Prostate gland (tissue), 2 donors: Measurements from ENCODE around the gene ILRUN. TPM values are rescaled to one million over a fixed set of nuclear protein-coding genes. Genes with fewer than 3 reads are reported as not detected.

ENCODE experiments used
- DNase-seq: peaks from one replicate; pipeline ENCODE4 v3.0.0-alpha.2; 2019; ENCODE audit warnings: low spot score
- H3K27ac ChIP-seq, 2 donors: fragments of 200-600 bp; sonication (generic); 2 replicates each; pipeline ENCODE4 v1.5.1; 2017 to 2019
- H3K27me3 ChIP-seq: fragments of 200-600 bp; sonication (generic); replicated peaks from 2 replicates; pipeline ENCODE4 v1.5.1; 2019; ENCODE audit not compliant: insufficient read depth
- H3K36me3 ChIP-seq, 2 donors: fragments of 200-600 bp; sonication (generic); 1 replicate in 1 of 2; 2 replicates in 1 of 2; pipeline versions ENCODE4 v1.5.1 to v1.8.1; 2017 to 2019
- H3K4me1 ChIP-seq: fragments of 200-600 bp; sonication (generic); replicated peaks from 2 replicates; pipeline ENCODE4 v1.5.1; 2019
- H3K4me3 ChIP-seq, 2 donors: fragments of 200-600 bp; sonication (generic); 2 replicates each; pipeline ENCODE4 v1.5.1; 2017 to 2019
- H3K9me3 ChIP-seq: fragments of 200-600 bp; sonication (generic); 2 replicates; pipeline ENCODE4 v1.5.1; 2017
- POLR2A ChIP-seq: fragments of 450-650 bp; IDR thresholded peaks from one replicate; pipeline ENCODE4 v1.6.1; 2016; ENCODE audit warnings: antibody characterized with exemption, mild to moderate bottlenecking
- POLR2AphosphoS5 ChIP-seq: sonication (generic); formaldehyde crosslinking; IDR thresholded peaks from one replicate; pipeline ENCODE4 v1.6.1; 2017; ENCODE audit warnings: antibody characterized with exemption
- WGBS: methylation state at CpG from one replicate; pipeline ENCODE4 v1.1.5; 2018; 5-methylcytosine and 5-hydroxymethylcytosine counted together
- intact Hi-C: fragments of 100-400 bp; cut with DNase I; formaldehyde crosslinking; loops from one replicate; pipeline ENCODE4 v1.14.2; 2022
- total RNA-seq, 2 donors: library from RNA; depleted of rRNA; stranded (reverse); fragments of >200 nt; gene quantifications; one replicate each; pipeline ENCODE4 v1.1.0, GENCODE V29; 2016
- TF ChIP-seq, protein P1 (sequence below), 4 experiments: fragments of 200-600 bp in 2 of 4; fragments of 450-650 bp in 2 of 4; sonication (generic) in 2 of 4; IDR thresholded peaks; 1 replicate in 3 of 4; 2 replicates in 1 of 4; pipeline ENCODE4 v1.5.1; 2016 to 2019; ENCODE audit warnings: antibody characterized with exemption in 4 of 4, mild to moderate bottlenecking in 2 of 4, moderate library complexity in 2 of 4

ILRUN gene
- total RNA-seq, 2 donors from 2014 or later, result 57.4 to 93.6 TPM

- Histone ChIP-seq H3K4me1 (no peaks in the 10 kb centered on the region), H3K27me3 (no peaks in the 10 kb centered on the region), H3K36me3 (no peaks in the 10 kb centered on the region), H3K27ac (no peak overlapping the region), H3K4me3 (no peak overlapping the region), H3K9me3 (no peaks in the 10 kb centered on the region)
- intact Hi-C loops, result no loop called here
- TF ChIP-seq POLR2A (no peak), POLR2AphosphoS5 (no peak)
- TF ChIP-seq, protein P1, sequence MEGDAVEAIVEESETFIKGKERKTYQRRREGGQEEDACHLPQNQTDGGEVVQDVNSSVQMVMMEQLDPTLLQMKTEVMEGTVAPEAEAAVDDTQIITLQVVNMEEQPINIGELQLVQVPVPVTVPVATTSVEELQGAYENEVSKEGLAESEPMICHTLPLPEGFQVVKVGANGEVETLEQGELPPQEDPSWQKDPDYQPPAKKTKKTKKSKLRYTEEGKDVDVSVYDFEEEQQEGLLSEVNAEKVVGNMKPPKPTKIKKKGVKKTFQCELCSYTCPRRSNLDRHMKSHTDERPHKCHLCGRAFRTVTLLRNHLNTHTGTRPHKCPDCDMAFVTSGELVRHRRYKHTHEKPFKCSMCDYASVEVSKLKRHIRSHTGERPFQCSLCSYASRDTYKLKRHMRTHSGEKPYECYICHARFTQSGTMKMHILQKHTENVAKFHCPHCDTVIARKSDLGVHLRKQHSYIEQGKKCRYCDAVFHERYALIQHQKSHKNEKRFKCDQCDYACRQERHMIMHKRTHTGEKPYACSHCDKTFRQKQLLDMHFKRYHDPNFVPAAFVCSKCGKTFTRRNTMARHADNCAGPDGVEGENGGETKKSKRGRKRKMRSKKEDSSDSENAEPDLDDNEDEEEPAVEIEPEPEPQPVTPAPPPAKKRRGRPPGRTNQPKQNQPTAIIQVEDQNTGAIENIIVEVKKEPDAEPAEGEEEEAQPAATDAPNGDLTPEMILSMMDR (IDR thresholded peaks at IDR 0.05), result no peak
- 92% methylated on average over 3 of the region's 3 CpGs for WGBS
- no peak for DNase-seq
Observed at GRCh38 chr6:34736823-34737222, 40.3 kb upstream of the ILRUN start.

GRCh38 chr6:34731393-34732060 is 35.0 kb upstream of the ILRUN start:
- H3K4me3 ChIP-seq, result no peak overlapping the region
- H3K9me3 ChIP-seq, result no peaks in the 10 kb centered on the region
- no peak overlapping the region for H3K27ac ChIP-seq
- no peaks in the 10 kb centered on the region for H3K27me3 ChIP-seq
- TF ChIP-seq, protein P1 (IDR thresholded peaks at IDR 0.05), result no peak
- TF ChIP-seq POLR2A (no peak), POLR2AphosphoS5 (no peak)
- H3K36me3 ChIP-seq, result no peaks in the 10 kb centered on the region
- WGBS, result 90% methylated on average over 5 of the region's 5 CpGs
- intact Hi-C loops, result no loop called here
- DNase-seq, result no peak
- no peaks in the 10 kb centered on the region for H3K4me1 ChIP-seq

DNA sequence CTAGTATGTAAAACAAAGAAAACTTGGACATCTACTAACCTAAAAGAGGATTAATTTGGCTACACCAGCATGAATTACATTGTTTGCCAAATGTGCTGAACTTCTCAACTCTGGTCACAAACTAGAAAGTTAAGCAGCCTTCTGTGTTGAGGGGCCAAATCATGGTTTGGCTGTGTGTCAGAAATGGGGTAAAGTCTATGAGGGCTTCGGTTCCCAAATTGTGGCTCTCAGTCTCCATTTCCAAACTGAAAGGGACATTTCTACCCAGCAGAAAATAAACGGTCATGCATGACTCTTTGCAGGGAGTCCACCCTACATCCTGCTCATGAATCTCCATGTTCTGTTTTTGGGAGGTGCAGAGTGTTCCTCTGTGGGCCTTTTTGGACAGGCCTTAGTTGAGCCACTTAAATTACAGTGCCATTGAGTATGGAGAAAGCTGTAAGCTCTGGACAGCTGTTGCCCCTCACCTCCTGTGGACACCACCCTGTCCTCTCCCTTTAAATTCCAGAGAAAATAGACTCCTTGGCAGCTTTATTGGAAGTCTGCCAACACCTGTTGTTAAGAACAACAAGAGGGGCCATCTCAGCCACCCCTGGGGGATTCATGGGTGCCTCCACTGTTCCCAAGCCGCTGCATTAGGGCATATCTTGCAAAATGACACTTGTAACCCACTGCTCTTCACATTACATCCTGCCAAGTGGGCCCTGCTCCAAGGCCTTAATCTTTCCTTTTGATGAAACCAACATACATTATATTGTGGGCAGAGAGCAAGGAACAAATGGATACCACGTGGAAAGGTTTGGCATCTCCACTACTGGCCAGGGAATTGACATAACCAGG is 33.3 kb upstream of the ILRUN start:
- Histone ChIP-seq H3K27me3 (no peaks in the 10 kb centered on the region), H3K9me3 (no peaks in the 10 kb centered on the region), H3K36me3 (no peaks in the 10 kb centered on the region), H3K4me3 (no peak overlapping the region), H3K27ac (no peak overlapping the region), H3K4me1 (no peaks in the 10 kb centered on the region)
- no peak for TF ChIP-seq POLR2AphosphoS5
- TF ChIP-seq, protein P1 (IDR thresholded peaks at IDR 0.05), result no peak
- TF ChIP-seq POLR2A, result no peak
- DNase-seq, result no peak
- intact Hi-C loops, result no loop called here
- 64% methylated on average over 4 of the region's 4 CpGs for WGBS

DNA sequence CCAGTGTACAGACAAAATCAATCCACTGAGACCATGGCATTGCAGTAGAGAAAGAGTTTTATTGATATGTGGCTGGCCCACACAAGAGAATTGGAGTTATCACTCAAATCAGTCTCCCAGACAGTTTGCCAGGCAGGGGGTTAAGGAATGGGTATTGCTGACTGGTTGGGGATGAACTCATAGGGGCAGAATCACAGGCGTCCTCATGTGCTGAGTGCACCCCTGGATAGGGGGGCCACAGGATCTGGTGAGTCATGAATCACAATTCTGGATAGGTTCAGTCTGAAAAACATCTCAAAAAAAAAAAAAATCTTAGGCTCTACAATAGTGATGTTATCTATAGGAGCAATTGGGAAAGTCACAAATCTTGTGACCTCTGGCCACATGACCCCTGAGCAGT is 29.5 kb upstream of the ILRUN start:
- Histone ChIP-seq H3K27ac (no peak overlapping the region), H3K9me3 (no peaks in the 10 kb centered on the region), H3K4me1 (no peaks in the 10 kb centered on the region), H3K27me3 (no peaks in the 10 kb centered on the region), H3K36me3 (no peaks in the 10 kb centered on the region), H3K4me3 (no peak overlapping the region)
- TF ChIP-seq, protein P1 (IDR thresholded peaks at IDR 0.05), result no peak
- TF ChIP-seq POLR2A, result no peak
- no peak for TF ChIP-seq POLR2AphosphoS5
- intact Hi-C loops, result no loop called here
- WGBS, result 73% methylated on average over 1 of the region's 1 CpG
- no peak for DNase-seq
